ENCODE data around the gene TMEM235. TPM values are rescaled to one million over a fixed set of nuclear protein-coding genes. Genes with fewer than 3 reads are reported as not detected.

The TMEM235 gene
- not detected for polyA plus RNA-seq (2012; ENCODE audit: insufficient read length, low read depth)

DNA sequence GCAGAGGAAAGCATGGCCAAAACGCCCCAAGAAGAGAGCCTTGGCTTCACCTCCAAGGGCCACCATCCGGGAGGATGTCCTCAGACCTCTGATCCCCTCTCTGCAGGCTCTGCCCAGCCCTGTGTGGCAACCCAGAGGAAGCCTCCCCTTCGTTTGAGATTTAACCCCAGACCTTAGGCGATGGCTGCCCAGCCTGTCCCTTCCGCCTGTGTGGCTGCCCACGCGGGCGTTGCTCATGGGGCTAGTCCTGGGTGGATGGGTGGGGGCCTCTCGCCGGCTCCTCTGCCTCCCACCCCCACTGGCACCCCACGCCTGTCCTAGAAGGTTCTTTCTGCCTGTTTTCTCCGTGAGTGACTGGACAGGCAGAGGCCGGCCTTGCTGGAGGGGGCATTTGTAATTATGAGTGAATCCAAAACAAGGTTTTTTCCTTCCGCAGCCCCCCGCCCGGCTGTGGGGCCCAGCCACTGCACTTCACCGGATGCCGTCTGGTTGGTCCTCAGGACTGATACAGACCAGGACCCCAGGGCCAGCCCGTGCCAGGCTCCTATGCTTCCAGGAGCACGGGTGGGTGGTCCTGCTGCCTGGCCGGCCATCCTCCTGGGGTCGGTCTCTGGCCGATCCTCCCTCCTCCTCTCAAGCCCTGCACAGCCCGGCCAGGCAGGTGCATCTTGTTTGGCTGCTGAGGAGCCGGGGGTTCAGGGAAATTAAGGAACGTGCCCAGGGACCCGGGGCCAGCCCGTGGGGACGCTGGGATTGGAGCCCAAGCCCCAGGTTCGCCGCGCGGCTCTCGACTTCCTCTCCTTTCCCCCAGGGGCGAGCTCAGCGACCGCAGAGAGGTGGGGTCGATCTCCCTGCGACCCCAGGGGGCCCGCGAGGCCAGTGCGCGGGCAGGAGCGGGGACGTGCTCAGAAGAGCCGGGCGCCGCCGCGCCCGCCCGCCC, at the start of gene TMEM235:
TSS of gene TMEM235 (plus strand) at position 636 of the 940 bp plus-strand sequence. CDS start 393 bp downstream, outside the sequence.
- TF ChIP-seq SIN3A (IDR thresholded peaks at IDR 0.05; ENCODE audit: borderline replicate concordance, insufficient read depth, low read length), result no peak
- no peak for TF ChIP-seq FOXP2 (optimal IDR thresholded peaks at IDR 0.05; ENCODE audit: borderline replicate concordance, extremely low read depth, extremely low read length, insufficient read depth)
- no peak for TF ChIP-seq POLR2AphosphoS5 (IDR thresholded peaks at IDR 0.05; ENCODE audit: low read depth, low read length)
- TF ChIP-seq, protein P1, sequence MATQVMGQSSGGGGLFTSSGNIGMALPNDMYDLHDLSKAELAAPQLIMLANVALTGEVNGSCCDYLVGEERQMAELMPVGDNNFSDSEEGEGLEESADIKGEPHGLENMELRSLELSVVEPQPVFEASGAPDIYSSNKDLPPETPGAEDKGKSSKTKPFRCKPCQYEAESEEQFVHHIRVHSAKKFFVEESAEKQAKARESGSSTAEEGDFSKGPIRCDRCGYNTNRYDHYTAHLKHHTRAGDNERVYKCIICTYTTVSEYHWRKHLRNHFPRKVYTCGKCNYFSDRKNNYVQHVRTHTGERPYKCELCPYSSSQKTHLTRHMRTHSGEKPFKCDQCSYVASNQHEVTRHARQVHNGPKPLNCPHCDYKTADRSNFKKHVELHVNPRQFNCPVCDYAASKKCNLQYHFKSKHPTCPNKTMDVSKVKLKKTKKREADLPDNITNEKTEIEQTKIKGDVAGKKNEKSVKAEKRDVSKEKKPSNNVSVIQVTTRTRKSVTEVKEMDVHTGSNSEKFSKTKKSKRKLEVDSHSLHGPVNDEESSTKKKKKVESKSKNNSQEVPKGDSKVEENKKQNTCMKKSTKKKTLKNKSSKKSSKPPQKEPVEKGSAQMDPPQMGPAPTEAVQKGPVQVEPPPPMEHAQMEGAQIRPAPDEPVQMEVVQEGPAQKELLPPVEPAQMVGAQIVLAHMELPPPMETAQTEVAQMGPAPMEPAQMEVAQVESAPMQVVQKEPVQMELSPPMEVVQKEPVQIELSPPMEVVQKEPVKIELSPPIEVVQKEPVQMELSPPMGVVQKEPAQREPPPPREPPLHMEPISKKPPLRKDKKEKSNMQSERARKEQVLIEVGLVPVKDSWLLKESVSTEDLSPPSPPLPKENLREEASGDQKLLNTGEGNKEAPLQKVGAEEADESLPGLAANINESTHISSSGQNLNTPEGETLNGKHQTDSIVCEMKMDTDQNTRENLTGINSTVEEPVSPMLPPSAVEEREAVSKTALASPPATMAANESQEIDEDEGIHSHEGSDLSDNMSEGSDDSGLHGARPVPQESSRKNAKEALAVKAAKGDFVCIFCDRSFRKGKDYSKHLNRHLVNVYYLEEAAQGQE (IDR thresholded peaks at IDR 0.05; ENCODE audit: insufficient read depth in 1 of 2, low read depth in 2 of 2, low read length in 2 of 2), result no peak
- no peak for TF ChIP-seq TAF1 (IDR thresholded peaks at IDR 0.05; ENCODE audit: borderline replicate concordance, insufficient read depth, low read length)

GRCh38 chr17:78182504-78182903, 48.9 kb upstream of the TMEM235 start:
- TF ChIP-seq FOXP2 (optimal IDR thresholded peaks at IDR 0.05; ENCODE audit: borderline replicate concordance, extremely low read depth, extremely low read length, insufficient read depth) (no peak), TAF1 (IDR thresholded peaks at IDR 0.05; ENCODE audit: borderline replicate concordance, insufficient read depth, low read length) (no peak), POLR2AphosphoS5 (IDR thresholded peaks at IDR 0.05; ENCODE audit: low read depth, low read length) (no peak), SIN3A (IDR thresholded peaks at IDR 0.05; ENCODE audit: borderline replicate concordance, insufficient read depth, low read length) (no peak)
- TF ChIP-seq, protein P1 (IDR thresholded peaks at IDR 0.05; ENCODE audit: insufficient read depth in 1 of 2, low read depth in 2 of 2, low read length in 2 of 2), result no peak

DNA sequence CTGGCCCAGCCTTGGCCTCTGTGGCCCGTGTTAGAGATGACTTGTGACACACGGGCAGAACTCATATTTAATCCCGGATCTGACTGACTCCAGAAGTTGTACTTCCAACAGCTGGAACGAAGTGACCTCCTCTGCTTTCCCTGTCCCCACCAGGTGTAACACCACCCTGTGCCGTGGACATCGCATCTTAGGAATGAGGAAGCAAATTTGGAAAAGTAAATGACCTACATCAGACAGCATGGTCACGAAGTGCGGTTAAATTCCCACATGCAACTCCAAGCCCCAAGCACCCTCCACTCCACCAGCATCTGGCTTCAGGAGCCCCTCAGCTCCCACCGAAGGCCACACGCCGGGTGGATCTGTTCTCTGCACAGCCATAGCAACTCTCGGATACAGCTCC, 47.5 kb upstream of the TMEM235 start:
- no peak for TF ChIP-seq TAF1 (IDR thresholded peaks at IDR 0.05; ENCODE audit: borderline replicate concordance, insufficient read depth, low read length)
- no peak for TF ChIP-seq POLR2AphosphoS5 (IDR thresholded peaks at IDR 0.05; ENCODE audit: low read depth, low read length)
- no peak for TF ChIP-seq SIN3A (IDR thresholded peaks at IDR 0.05; ENCODE audit: borderline replicate concordance, insufficient read depth, low read length)
- TF ChIP-seq, protein P1 (IDR thresholded peaks at IDR 0.05; ENCODE audit: insufficient read depth in 1 of 2, low read depth in 2 of 2, low read length in 2 of 2), result no peak
- TF ChIP-seq FOXP2 (optimal IDR thresholded peaks at IDR 0.05; ENCODE audit: borderline replicate concordance, extremely low read depth, extremely low read length, insufficient read depth), result no peak

DNA sequence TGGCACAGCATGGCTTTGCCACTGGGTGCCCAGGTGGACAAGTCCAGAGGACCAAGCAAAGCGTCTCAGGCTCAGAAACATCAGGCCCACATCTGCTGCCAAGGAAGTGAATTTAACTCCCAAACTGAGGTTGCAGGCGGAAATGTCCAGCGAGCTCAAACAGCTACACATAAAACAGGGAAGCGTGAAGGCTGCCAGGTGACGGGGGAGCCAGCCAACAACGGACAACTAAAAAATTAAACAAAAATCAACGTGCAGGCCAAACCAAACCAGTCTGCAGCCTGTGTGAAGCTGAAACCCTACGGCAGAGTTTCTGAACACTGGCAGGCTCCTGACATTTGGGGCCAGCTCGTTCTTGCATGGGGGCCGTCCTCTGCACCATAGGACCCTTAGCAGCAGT, 47.1 kb upstream of the TMEM235 start:
- TF ChIP-seq FOXP2 (optimal IDR thresholded peaks at IDR 0.05; ENCODE audit: borderline replicate concordance, extremely low read depth, extremely low read length, insufficient read depth) (no peak), SIN3A (IDR thresholded peaks at IDR 0.05; ENCODE audit: borderline replicate concordance, insufficient read depth, low read length) (no peak), TAF1 (IDR thresholded peaks at IDR 0.05; ENCODE audit: borderline replicate concordance, insufficient read depth, low read length) (no peak), POLR2AphosphoS5 (IDR thresholded peaks at IDR 0.05; ENCODE audit: low read depth, low read length) (no peak)
- TF ChIP-seq, protein P1 (IDR thresholded peaks at IDR 0.05; ENCODE audit: insufficient read depth in 1 of 2, low read depth in 2 of 2, low read length in 2 of 2), result no peak
